ENCODE results near the gene KLF1. TPM values are rescaled to one million over a fixed set of nuclear protein-coding genes. Genes with fewer than 3 reads are reported as not detected.
A peak's percentile ranks its signal among the peaks of the same experiment; 100 is the strongest.

KLF1 gene
- polyA plus RNA-seq, 3 donors: 0.24 to 0.45 (median 0.28) TPM

DNA sequence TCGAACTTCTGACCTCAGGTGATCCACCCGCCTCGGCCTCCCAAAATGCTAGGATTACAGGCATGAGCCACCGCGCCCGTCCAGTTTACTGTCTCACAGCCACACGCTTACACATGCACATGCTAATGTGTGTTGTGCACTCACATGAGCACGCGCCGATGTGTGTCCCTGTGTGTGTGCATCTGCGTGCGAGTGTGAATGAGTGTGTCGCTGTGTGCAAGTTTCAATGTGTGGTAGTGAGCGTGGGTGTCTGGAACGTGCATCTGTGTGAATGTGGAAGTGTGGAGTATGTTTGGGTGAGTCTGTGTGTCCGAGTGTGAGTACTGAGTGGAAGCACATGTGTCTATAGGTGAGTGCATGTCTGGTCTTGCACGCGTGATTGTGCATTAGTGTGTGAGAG lies 44.5 kb downstream of the KLF1 start:
- Histone ChIP-seq H3K36me3 (replicated peaks in 1 of 2; ENCODE audit: control insufficient read depth in 1 of 2, insufficient read depth in 2 of 2, low read length in 2 of 2) (no peaks in the 10 kb centered on the region), H4K20me1 (ENCODE audit: insufficient read depth, low read length) (no peaks in the 10 kb centered on the region), H3K9me3 (replicated peaks in 1 of 2; ENCODE audit: control insufficient read depth in 1 of 2, insufficient read depth in 1 of 2, low read length in 2 of 2) (peaks cover 6 to 31% of the 10 kb centered on the region in 2 donors), H3K4me1 (ENCODE audit: control insufficient read depth in 1 of 2, insufficient read depth in 2 of 2, low read length in 2 of 2) (peaks cover 22 to 30% of the 10 kb centered on the region in 2 donors), H3K4me3 (replicated peaks in 1 of 3; ENCODE audit: low read depth in 2 of 3, low read length in 3 of 3) (no peak overlapping the region), H3K27ac (ENCODE audit: low read depth in 1 of 2, low read length in 2 of 2) (no peak overlapping the region), H3K4me2 (replicated peaks; ENCODE audit: extremely low read depth, low read length, poor library complexity, severe bottlenecking) (no peak overlapping the region), H2AFZ (ENCODE audit: insufficient read depth, low read depth, low read length, poor library complexity, severe bottlenecking) (no peak overlapping the region), H3K9ac (ENCODE audit: insufficient read depth, low read length, poor library complexity, severe bottlenecking) (no peak overlapping the region), H3K27me3 (ENCODE audit: control insufficient read depth in 2 of 2, insufficient read depth in 2 of 2, low read length in 2 of 2) (peaks cover 37 to 65% of the 10 kb centered on the region in 2 donors), H3K79me2 (ENCODE audit: insufficient read depth, low read length) (no peaks in the 10 kb centered on the region)
- Mint-ChIP-seq H3K27me3 (ENCODE audit: low read depth in 3 of 3) (peaks cover 61 to 80% (median 67%) of the 10 kb centered on the region in 3 donors), H3K9me3 (peaks cover 3 to 22% (median 16%) of the 10 kb centered on the region in 7 donors), H3K27ac (no peak overlapping the region), H3K36me3 (peaks cover 2 to 5% of the 10 kb centered on the region in 2 donors), H3K4me1 (peaks cover 25% of the 10 kb centered on the region), H3K4me3 (peak overlapping the region in 1 of 2 donors; percentile 35)
- DNase-seq: no peak
- intact Hi-C loops (cut with micrococcal nuclease): loop anchor here in 1 of 2 donors (5.0 kb wide), 1 partner anchor 35 kb away; the partner anchor contains the start of gene RNASEH2A
- TF ChIP-seq, protein P1, sequence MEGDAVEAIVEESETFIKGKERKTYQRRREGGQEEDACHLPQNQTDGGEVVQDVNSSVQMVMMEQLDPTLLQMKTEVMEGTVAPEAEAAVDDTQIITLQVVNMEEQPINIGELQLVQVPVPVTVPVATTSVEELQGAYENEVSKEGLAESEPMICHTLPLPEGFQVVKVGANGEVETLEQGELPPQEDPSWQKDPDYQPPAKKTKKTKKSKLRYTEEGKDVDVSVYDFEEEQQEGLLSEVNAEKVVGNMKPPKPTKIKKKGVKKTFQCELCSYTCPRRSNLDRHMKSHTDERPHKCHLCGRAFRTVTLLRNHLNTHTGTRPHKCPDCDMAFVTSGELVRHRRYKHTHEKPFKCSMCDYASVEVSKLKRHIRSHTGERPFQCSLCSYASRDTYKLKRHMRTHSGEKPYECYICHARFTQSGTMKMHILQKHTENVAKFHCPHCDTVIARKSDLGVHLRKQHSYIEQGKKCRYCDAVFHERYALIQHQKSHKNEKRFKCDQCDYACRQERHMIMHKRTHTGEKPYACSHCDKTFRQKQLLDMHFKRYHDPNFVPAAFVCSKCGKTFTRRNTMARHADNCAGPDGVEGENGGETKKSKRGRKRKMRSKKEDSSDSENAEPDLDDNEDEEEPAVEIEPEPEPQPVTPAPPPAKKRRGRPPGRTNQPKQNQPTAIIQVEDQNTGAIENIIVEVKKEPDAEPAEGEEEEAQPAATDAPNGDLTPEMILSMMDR (IDR thresholded peaks at IDR 0.05): no peak
- 96% methylated on average over 18 of the region's 18 CpGs for WGBS (ENCODE audit: insufficient coverage)

DNA sequence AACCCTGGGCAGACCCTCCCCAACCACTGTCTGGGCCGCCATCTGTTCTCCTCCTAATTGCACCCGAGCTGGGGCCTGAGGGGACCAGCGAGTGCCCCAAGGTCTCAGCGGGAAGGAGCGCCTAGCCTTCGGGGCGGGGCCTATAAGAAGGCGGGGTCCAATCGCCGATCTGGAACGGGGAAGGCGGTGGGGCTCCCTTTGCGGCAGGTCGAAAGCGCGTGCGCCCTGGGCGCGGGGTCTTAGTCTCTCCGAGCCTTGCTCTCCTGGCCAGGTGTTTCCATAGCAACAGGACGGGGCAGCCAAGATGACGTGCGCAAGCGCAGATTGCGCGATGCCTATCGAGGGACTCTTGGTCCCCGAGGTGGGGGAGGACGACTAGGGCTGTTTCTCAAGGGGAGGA lies 45.9 kb downstream of the KLF1 start:
- Histone ChIP-seq H3K9me3 (replicated peaks in 1 of 2; ENCODE audit: control insufficient read depth in 1 of 2, insufficient read depth in 1 of 2, low read length in 2 of 2) (peaks cover 6 to 43% of the 10 kb centered on the region in 2 donors), H3K27ac (ENCODE audit: low read depth in 1 of 2, low read length in 2 of 2) (no peak overlapping the region), H4K20me1 (ENCODE audit: insufficient read depth, low read length) (no peaks in the 10 kb centered on the region), H2AFZ (ENCODE audit: insufficient read depth, low read depth, low read length, poor library complexity, severe bottlenecking) (peak overlapping the region; percentile 59), H3K9ac (ENCODE audit: insufficient read depth, low read length, poor library complexity, severe bottlenecking) (no peak overlapping the region), H3K79me2 (ENCODE audit: insufficient read depth, low read length) (no peaks in the 10 kb centered on the region), H3K36me3 (replicated peaks in 1 of 2; ENCODE audit: control insufficient read depth in 1 of 2, insufficient read depth in 2 of 2, low read length in 2 of 2) (no peaks in the 10 kb centered on the region), H3K27me3 (ENCODE audit: control insufficient read depth in 2 of 2, insufficient read depth in 2 of 2, low read length in 2 of 2) (peaks cover 49 to 68% of the 10 kb centered on the region in 2 donors), H3K4me2 (replicated peaks; ENCODE audit: extremely low read depth, low read length, poor library complexity, severe bottlenecking) (peak overlapping the region; percentile 69), H3K4me1 (ENCODE audit: control insufficient read depth in 1 of 2, insufficient read depth in 2 of 2, low read length in 2 of 2) (peaks cover 15 to 28% of the 10 kb centered on the region in 2 donors), H3K4me3 (replicated peaks in 1 of 3; ENCODE audit: low read depth in 2 of 3, low read length in 3 of 3) (peak overlapping the region in 2 of 3 experiments; percentile 9 to 66)
- intact Hi-C loops (cut with micrococcal nuclease): loop anchor here in 1 of 2 donors (5.0 kb wide), 1 partner anchor 34 kb away; the partner anchor contains the start of gene RNASEH2A
- no peak for DNase-seq
- TF ChIP-seq, protein P1 (IDR thresholded peaks at IDR 0.05): no peak
- WGBS (ENCODE audit: insufficient coverage): 4% methylated on average over 29 of the region's 29 CpGs
- peaks cover 4 to 5% of the 10 kb centered on the region in 2 donors for H3K36me3 Mint-ChIP-seq
- peaks cover 22% of the 10 kb centered on the region for H3K4me1 Mint-ChIP-seq
- peak overlapping the region; percentile 47 to 85 for H3K4me3 Mint-ChIP-seq
- peaks cover 62 to 81% (median 71%) of the 10 kb centered on the region in 3 donors for H3K27me3 Mint-ChIP-seq (ENCODE audit: low read depth in 3 of 3)
- H3K9me3 Mint-ChIP-seq: peaks cover 3 to 28% (median 21%) of the 10 kb centered on the region in 7 donors
- peak overlapping the region in 2 of 7 donors; percentile 25 to 43 for H3K27ac Mint-ChIP-seq
